Cerebellar cortex (tissue), 1 donor: ENCODE data around the gene LYSET.
"Not testable (repeated sequence)": the region's sequence is repeated elsewhere in the genome, so short reads cannot be mapped to it uniquely, and the experiment has no call there.

Experiments used
- DNase-seq: peaks from one replicate; pipeline ENCODE4 v3.0.0-alpha.2; 2015; ENCODE audit warnings: low spot score

Gene LYSET

DNA sequence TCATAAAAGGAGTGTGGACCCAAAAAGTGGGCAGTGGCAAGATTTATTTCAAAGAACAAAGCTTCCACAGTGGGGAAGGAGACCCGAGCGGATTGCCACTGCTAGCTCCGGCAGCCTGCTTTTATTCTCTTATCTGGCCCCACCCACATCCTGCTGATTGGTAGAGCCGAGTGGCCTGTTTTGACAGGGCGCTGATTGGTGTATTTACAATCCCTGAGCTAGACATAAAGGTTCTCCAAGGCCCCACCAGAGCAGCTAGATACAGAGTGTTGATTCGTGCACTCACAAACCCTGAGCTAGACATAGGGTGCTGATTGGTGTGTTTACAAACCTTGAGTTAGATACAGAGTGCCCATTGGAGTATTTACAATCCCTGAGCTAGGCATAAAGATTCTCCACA, 15.5 kb upstream of the LYSET start:
- DNase-seq: not testable (repeated sequence)

DNA sequence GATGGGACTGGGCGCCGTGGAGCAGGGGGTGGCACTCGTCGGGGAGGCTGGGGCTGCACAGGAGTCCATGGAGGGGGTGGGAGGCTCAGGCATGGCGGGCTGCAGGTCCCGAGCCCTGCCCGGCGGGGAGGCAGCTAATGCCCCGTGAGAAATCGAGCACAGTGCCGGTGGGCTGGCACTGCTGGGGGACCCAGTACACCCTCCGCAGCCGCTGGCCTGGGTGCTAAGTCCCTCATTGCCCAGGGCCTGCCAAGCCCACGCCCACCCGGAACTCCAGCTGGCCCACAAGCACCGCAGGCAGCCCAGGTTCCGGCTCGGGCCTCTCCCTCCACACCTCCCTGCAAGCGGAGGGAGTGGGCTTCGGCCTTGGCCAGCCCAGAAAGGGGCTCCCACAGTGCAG, 15.0 kb upstream of the LYSET start:
- DNase-seq: not testable (repeated sequence)

DNA sequence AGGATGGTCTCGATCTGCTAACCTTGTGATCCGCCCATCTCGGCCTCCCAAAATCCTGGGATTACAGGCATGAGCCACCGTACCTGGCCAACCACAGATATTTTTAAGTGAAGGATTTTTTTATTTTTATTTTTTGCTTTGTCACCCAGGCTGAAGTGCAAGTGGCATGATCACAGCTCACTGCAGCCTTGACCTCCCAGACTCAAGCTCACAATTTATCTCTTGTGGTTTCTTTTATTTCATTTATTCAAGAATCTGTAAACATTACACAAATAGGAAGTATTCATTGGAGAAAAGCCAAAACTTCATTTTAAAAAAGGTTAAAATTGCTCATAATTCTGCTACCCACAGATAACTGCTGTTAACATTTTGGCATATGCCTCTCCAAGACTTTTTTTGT, 13.7 kb upstream of the LYSET start:
- DNase-seq: no peak

DNA sequence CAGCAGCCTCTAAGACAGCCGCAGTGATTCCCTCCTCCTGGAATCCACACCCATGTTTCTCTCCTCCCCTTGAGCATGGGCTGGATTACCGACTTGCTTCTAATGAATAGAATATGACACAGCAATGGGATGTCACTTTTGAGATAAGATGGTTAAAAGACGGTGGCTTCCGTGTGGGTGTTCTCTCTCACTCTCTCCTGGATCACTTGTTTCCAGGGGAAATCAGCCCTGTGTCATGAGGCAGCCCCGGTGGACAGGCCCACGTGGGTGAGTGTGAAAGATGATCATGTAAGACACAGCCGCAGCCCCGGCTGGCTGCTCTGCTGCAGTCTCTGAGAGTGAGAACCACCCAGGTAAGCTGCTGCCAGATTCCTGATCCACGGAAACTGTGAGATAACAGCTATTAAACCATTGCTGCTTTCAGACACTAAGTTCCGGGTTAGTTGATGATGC, 11.1 kb upstream of the LYSET start:
- no peak for DNase-seq

DNA sequence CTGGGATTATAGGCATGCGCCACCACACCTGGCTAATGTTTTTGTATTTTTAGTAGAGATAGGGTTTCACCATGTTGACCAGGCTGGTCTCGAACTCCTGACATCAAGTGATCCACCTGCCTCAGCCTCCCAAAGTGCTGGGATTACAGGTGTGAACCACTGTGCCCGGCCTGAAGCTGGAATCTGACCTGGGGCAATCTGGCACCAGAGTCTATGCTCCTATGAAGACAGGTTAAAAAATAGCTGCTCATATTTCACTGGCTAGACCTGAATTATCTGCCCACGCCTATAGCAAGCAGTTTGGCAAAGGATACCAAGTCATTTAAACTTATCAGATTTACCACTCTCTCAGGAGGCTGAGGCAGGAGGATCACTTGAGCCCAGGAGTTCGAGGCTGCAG, 10.4 kb upstream of the LYSET start:
- not testable (repeated sequence) for DNase-seq

DNA sequence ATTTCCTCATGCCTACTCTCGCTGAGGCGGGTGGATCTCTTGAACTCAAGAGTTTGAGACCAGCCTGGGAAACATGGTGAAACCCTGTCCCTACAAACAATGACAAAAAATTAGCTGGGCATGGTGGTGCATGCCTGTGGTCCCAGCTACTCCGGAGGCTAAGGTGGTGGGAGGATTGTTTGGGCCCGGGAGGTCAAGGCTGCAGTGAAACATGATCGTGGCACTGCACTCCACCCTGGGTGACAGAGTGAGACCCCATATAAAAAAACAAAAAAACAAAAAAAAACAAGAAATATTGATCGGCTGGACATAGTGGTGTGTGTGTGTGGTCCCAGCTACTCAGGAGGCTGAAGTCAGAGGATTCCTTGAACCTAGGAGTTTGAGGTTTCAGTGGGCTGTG, 9.6 kb upstream of the LYSET start:
- no peak for DNase-seq

DNA sequence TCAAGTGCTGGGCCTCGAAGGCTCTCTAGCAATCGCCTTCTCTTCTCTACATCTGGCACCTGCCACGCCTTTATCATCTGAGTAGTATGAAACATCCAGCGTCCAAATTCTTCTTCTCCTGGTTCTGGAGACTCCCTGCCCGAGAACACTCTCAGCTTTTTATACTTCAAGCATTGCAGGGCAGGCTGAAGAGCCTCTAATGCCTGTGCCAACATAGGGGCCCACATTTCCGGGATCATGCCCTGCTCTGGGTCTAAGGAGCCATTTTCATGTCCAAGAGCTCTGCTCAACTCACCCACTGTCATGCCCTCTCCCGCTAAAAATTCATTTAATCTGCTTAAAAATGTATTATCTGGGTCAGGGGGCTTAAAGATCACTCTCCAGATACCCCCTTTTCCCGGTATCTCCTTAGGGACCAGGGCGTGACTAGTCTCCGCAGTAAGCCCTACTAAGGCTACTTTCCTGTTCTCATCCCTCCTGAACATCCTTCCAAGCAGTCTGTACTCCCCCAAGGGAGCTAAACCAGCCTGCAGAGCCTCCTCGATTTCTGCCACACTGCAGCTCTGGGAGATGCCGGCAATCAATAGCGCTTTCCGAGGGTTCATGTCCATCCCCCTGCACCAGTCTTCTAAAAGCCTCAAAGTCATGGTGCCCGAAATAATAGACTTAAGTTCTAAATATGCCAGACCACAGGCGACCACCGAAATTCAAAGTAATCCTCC, 1.4 kb upstream of the LYSET start:
- DNase-seq: no peak

DNA sequence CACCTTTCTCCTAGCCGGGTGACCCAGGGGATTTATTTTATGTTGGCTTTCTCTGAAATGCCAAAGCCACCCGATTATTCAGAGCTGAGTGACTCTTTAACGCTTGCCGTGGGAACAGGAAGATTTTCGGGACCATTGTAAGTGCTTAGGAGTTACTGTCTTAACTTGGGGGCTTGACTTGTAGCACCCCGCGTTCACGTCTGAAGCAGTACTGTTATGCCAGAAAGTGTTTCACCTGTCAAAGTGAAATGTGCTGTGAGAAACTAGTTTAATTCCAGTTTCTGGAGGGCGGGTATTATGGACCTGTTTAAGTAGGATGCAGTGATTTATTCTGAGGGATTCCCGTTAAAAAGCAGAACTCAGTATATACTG, 218 bp downstream of the LYSET start:
- DNase-seq: peak; percentile 53

DNA sequence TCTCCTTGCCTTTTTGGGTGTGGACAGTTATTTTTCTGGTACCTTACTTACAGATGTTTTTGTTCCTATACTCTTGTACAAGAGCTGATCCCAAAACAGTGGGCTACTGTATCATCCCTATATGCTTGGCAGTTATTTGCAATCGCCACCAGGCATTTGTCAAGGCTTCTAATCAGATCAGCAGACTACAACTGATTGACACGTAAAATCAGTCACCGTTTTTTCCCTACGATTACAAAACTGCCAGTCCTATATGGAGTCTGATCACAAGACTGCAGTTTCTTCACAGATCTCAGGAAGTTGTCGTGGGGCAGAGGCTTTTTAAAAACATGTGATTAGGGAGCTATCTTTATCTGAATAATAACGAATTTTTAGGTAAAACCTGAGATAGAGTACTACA, 1.3 kb downstream of the LYSET start:
- DNase-seq: no peak

DNA sequence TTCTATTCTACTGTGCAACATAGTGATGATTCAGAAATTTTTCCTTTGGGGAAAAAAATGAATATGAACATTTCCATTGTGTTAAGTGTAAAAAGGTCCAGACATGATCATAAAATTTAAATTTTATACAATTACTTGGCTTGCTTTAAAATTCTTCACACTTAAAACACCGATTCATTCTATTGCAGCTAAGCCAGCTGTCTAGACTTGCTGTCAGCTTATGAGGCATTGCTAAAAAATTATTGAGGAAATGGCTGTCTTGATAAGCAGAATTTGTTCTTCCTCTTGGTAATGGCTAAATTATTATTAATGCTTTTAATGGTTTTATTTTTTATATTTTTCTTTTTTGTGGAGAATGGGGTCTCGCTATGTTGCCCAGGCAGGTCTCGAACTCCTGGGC, 1.8 kb downstream of the LYSET start:
- DNase-seq: no peak

DNA sequence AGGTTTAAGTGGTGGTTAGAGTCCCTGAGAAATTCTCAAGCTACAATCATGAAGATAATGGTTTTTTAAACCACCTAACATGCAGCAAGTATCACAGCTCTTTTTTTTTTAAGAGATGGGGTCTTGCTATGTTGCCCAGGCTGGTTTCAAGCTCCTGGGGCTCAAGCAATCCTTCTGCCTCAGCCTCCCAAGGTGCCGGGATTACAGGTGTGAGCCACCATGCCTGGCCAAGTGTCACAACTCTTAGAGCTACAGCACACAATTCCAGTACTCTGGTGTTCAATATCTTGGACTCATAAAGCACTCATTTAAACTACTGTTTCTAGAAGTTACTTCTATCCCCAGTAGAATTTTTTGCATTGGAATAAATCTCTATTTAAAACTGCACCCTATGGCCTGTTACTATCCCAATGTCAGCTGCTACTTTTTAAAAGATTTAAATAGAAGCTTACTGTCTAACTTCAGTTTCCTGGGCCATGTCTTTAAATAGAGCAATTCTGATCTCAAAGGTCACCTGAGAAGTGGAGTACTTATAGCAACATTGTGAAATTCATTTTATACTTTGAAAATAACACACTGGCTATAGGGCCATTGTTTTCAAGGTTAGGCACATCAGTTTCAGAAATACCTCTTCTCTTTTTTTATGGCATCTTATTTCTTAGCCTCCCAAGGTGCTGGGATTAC, 10.3 kb downstream of the LYSET start:
- no peak for DNase-seq

DNA sequence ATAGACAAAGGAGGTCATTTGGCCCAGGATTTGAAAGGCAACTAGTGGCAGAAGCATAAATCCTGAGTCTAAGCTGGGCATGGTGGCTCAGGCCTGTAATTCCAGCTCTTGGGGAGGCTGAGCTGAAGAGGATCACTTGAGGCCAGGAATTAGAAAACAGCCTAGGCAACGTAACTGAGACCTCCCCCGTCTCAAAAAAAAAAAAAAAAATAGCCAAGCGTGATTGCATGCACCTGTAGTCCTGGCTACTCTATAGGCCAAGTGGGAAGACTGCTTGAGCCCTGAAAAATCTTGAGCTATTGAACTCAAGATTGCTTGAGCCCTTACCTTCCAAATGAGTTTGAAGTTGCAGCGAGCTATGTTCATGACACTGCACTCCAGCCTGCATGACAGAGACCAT, 13.9 kb downstream of the LYSET start:
- no peak for DNase-seq

DNA sequence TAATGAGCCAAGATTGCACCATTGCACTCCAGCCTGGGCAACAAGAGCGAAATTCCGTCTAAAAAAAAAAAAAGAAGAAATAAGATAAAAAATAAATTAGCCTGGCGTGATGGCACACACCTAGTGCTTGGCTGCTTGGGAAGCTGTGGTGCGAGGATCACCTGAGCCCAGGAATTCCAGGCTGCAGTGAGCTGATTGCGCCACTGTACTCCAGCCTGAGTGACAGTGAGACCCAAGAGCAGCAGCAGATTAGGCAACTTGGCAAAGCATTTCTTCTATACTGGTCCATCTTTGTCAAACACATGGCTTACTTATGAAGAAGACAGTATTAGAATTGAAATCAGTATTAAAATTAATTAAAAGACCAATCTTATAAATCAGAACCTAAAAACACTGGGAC, 15.4 kb downstream of the LYSET start:
- DNase-seq: no peak

DNA sequence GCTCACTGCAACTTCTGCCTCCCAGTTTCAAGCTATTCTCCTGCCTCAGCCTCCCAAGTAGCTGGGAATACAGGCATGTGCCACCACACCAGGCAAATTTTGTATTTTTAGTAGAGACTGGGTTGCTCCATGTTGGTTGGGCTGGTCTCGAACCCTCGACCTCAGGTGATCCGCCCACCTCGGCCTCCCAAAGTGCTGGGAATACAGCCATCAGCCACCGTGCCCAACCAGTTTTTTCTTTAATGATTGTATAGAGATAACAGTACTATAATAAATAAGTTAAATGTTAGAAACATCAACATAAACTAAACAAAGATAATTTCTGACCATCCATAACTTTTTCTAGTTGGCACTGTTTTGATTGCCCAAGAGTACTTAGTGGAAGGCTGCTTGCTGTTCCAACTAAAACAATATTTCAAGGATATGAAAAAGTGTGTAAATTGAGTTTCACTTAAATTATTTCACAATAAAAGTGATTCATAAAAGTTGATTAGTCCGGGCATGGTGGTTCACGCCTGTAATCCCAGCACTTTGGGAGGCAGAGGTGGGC, 16.1 kb downstream of the LYSET start:
- DNase-seq: no peak

DNA sequence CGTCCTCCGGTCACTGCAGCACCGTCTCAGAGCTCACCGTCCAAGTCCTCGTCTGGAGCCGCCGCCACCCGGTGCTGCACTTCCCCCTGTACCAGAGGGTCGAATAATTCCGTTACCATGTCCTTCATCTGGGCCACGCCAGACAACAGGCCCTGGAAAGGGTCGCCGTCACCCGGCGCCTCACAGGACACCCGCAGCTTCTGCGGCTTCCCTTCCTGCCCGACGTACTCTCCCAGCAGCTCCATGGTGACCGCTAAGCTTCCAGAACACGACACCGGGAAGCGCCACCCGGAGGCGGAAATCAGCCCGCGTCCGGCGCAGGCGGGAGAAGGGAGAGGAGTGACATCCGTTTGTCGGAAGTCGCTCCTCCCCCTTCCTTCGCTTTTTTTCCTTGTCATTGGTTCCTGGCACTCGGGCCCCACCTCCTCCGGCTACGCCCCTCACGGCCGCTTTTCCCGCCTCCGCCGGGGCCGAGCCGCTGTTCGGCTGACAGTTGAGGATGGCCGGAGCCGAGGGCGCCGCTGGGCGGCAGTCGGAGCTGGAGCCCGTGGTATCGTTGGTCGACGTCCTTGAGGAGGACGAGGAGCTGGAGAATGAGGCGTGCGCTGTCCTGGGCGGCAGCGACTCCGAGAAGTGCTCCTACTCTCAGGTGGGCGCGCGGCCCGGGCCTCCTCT, 21.8 kb downstream of the LYSET start, which contains the start of the genes GON7 and UBR7:
GON7 (minus strand) TSS at position 273 of the 675 bp plus-strand sequence; CDS start at position 245, 28 bp downstream.
UBR7 (plus strand) TSS at position 464 of the 675 bp plus-strand sequence; CDS start at position 500, 36 bp downstream.
- peak; percentile 98 for DNase-seq

DNA sequence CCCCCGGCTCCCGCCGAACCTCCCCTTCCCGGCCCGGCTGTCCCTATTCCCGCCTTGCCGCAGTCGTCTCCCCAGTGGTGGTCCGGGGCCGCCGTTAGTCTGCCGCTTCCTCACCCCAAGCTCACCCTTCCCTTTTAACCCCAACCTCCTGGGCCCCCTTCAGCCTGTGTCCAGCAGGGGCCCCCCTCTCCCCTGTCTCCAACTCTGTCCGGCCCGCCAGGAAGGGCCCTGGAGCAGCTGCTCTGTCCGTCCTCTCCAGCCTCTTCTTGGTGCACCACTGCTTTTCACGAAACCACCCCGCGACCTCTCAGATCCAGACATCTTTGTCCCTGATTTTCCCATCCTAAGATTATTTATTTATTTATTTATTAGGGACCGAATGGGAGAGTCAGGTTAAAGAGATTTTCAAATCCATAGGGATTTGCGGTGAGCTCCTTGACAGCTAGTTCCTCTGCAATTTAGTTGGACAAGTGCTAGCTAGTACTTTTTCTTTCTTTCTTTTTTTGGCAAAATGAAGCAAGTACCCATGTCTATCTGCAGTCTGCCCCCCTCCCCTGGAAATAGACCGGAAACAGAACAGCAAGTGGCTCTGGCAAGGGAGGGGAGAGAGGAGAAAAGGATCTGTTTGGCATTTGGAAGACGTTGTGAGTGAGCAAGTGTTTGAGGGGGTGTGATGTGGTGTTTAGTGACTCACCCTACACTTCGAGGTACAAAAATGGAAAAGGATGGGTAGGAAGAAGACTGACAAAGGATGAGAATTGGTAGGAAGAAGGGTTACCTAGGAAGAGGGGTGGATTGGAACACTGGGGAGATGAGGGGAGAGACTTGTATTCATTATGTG, 22.6 kb downstream of the LYSET start:
- DNase-seq: peak; percentile 61

DNA sequence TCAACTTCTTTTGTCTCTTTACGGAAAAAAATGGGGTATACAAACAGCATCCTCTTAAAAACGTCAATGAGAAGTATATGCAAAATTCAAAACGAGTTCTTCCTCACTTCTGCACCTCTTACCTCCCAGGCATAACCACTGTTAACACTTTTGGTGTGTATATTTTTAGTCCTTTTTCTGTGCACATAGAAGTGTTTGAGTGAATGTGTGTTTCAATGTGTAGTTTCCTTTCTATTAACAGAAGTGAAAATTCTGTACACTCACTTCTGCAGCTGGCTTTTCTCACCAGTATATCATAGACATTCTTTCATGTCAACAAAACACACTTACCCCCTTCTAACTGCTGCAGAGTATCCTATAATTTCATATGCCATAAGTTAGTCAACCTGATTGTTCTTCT, 27.3 kb downstream of the LYSET start:
- DNase-seq: no peak

DNA sequence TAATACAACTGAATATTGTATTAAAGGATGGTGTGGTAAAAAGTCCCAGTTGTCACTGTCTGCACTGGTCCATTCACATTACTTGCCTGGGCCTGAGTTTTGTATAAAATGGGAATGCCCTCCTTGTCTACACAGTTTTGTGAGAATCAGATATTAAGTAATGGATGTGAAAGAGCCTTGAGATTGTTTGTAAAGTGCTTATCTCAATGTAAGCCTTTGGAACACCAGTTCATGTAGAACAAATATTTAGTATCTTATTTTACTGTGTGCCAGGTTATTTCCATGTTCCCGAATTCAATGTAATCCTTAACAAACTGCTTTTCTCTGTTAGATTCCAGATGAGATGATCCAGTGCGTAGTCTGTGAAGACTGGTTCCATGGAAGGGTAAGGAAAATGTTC, 29.5 kb downstream of the LYSET start:
- DNase-seq: no peak

DNA sequence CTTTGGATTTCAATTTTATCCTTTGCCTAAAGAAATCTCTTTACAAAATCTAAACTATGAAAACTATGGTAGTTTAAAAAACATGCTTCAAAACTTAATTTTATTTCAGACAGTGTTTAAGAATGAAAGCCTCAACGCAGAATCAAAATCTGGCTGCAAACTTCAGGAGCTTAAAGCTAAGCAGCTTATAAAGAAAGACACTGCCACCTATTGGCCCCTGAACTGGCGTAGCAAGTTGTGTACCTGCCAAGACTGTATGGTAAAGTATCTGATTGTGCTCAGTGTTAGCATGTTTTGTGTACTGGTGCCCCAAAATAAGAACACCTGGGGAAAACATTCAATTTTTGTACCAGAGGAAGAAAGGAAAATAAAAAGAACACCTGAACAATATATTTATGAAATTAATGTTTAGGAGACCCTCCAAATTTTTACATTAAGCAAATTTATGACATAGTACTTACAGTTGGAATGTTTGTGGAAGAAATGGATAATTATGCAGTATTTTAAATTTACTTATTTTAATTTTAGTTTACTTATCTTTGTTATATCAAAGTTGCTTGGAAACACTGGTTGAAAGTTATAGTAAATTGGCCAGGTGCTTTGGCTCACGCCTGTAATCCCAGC, 34.1 kb downstream of the LYSET start:
- DNase-seq: peak; percentile 70

DNA sequence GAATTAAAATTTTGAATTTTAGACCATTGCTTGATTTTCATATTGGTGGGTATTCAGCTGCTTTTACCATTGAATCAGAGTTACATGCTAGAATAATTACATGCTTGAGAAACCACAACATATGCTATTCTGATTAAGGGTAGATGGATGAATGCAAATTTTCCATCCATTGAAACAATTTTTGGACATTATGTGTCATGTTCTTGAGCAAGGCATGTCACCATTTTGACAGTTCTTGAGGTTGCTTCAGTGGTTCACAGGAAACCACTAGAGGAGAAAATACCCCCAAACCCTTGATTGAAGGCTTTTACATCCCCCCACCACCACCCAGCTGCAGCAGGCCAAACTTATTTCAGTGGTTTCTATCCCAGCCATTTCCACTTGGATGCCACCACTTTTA, 35.4 kb downstream of the LYSET start:
- DNase-seq: no peak

DNA sequence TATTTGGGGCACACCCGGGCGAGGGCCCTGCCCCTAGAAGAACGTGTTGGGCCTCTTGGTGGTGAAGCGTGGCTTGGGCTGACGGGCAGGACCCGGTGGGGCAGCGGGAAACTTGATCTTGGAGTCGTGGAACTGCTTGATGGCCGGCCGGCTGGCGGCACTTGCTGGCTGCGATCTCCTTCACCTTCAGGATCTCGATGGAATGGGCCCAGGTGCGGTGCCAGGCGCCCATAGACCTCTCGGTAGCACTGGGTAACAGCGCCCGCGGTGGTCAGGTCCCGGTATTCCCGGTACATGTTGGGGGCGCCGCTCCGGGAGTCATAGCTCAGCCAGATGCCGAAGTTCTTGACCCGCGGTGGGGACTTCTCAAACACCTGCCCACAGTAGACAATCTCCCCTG, 38.4 kb downstream of the LYSET start:
- no peak for DNase-seq
